ENCODE measurements around the gene JMJD6. TPM values are rescaled to one million over a fixed set of nuclear protein-coding genes. Genes with fewer than 3 reads are reported as not detected.

Gene JMJD6
- total RNA-seq, 4 donors from 2014 or later: 39.0 to 53.8 (median 47.2) TPM

DNA sequence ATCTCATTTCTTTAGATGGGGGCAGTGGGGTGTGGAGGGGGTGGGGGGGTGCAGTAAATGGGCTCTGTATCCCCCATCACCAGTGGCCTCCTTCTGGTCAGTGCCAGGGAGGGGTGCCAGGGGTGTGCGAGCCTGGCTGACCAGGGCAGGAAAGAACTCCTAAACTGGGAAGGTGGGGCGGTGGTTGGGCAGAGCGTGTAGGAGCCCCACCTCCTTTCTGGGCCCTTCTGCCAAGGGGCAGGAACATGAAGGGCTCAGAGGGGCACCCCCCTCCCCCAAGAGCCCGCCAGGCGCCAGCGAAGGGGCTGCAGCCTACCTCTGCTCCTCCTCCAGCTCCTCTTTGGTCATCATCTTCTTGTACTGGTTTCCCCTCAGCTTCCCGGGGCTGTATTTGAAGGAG is 41.6 kb downstream of the JMJD6 start:
- peaks cover 14 to 91% (median 64%) of the 10 kb centered on the region in 3 donors for H3K4me1 ChIP-seq
- TF ChIP-seq POLR2AphosphoS5 (IDR thresholded peaks at IDR 0.05) (no peak), POLR2A (IDR thresholded peaks at IDR 0.05) (no peak), EP300 (IDR thresholded peaks at IDR 0.05) (no peak)
- TF ChIP-seq, protein P1, sequence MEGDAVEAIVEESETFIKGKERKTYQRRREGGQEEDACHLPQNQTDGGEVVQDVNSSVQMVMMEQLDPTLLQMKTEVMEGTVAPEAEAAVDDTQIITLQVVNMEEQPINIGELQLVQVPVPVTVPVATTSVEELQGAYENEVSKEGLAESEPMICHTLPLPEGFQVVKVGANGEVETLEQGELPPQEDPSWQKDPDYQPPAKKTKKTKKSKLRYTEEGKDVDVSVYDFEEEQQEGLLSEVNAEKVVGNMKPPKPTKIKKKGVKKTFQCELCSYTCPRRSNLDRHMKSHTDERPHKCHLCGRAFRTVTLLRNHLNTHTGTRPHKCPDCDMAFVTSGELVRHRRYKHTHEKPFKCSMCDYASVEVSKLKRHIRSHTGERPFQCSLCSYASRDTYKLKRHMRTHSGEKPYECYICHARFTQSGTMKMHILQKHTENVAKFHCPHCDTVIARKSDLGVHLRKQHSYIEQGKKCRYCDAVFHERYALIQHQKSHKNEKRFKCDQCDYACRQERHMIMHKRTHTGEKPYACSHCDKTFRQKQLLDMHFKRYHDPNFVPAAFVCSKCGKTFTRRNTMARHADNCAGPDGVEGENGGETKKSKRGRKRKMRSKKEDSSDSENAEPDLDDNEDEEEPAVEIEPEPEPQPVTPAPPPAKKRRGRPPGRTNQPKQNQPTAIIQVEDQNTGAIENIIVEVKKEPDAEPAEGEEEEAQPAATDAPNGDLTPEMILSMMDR (IDR thresholded peaks at IDR 0.05): no peak
- H3K9me3 ChIP-seq: no peaks in the 10 kb centered on the region
- no peak for ATAC-seq
- no peaks in the 10 kb centered on the region for H3K27me3 ChIP-seq
- no peak overlapping the region for H3K4me3 ChIP-seq
- peak overlapping the region in 3 of 4 donors; percentile 68 to 93 (median 91) for H3K27ac ChIP-seq
- 100% methylated on average over 1 of the region's 7 CpGs; no CpG with 5 or more reads in 1 of the 2 donors for WGBS, 2 donors (ENCODE audit: low coverage in 1 of 2)
- H3K36me3 ChIP-seq: peaks cover 0 to 50% of the 10 kb centered on the region in 2 donors

DNA sequence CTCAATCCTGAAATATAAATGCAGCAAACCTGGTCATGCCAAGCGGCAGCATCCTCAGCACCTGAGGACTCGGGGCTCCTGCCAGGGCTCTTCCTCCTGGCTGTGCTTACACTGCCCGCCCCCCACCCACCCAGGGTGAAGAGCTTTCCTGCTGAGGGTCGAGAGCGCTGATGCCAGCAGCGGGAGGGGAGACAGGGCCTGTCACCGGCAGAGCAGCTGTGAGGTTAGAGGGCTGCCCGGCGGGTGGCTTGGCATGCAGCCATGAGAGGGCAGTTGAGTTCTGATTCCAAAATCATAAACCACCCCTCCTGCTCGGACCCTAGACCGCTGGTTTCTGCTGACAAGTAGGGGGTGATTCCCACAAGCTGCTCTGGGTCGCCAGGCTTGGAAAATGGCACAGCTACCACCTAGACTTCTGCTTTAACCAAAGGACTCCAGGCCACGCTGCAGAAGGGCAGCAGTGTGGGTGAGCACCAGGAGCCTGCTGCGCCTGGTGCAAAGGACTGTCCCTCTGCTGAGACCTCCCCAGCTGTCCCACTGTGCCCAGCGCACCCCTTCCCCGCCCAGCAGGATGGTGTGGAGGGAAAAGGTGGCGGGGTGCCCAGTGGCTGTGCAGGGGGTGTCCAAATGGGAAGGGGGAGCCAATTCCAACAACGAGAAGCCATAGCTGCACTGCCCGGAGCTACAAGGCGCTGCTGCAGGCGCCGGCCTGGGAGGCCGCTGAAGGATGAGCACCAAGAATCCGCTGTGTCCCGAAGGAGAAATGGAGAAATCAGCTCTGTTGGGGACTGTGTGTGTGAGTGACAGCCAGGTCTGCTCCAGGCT is 42.3 kb downstream of the JMJD6 start:
- no CpG with 5 or more reads among the region's 25 CpGs for WGBS, 2 donors (ENCODE audit: low coverage in 1 of 2)
- H3K36me3 ChIP-seq: peaks cover 0 to 52% of the 10 kb centered on the region in 2 donors
- no peaks in the 10 kb centered on the region for H3K27me3 ChIP-seq
- peak overlapping the region in 3 of 4 donors; percentile 82 to 93 (median 91) for H3K27ac ChIP-seq
- no peak overlapping the region for H3K4me3 ChIP-seq
- no peaks in the 10 kb centered on the region for H3K9me3 ChIP-seq
- H3K4me1 ChIP-seq: peaks cover 14 to 85% (median 62%) of the 10 kb centered on the region in 3 donors
- TF ChIP-seq, protein P1 (IDR thresholded peaks at IDR 0.05): no peak
- no peak for TF ChIP-seq POLR2A (IDR thresholded peaks at IDR 0.05)
- TF ChIP-seq POLR2AphosphoS5 (IDR thresholded peaks at IDR 0.05): no peak
- no peak for TF ChIP-seq EP300 (IDR thresholded peaks at IDR 0.05)
- no peak for ATAC-seq

DNA sequence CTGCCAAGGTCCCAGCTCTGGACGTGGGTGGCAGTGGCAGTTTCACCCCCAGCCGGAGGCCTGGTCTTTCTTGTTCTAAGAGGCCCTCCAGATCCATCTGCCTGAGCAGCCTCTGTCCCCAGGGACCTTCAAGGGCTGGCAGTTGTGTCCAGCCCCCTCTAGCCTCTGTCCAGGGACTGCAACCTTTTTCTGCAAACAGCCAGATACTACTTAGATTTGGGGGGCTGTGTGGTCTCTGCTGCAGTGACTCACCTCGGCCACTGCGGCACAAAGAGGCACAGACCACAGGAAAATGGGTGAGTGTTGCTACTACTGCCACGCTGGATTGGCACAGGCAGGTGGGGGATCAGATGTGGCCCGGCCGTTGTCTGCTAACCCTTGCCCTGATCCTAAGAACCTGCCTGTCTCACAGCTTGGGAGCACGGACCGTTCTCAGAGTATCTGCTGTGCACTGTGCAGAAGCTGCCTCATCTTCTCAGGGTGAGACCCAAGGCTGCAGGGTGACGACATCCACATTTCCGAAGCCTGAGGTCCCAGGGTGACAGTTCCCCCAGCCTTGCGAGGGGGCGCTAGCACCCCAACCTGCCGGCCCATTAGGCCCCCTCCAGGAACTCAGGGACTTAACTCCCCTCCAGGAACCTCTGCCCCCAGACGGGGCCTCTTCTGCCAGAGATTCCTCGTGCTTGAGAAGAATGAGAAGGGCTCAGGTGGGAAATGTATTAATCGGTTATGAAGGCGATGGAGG is 43.2 kb downstream of the JMJD6 start:
- 47% methylated on average over 3 of the region's 18 CpGs; no CpG with 5 or more reads in 1 of the 2 donors for WGBS, 2 donors (ENCODE audit: low coverage in 1 of 2)
- peaks cover 0 to 62% of the 10 kb centered on the region in 2 donors for H3K36me3 ChIP-seq
- H3K27ac ChIP-seq: peak overlapping the region; percentile 5 to 93 (median 86)
- peaks cover 14 to 76% (median 52%) of the 10 kb centered on the region in 3 donors for H3K4me1 ChIP-seq
- no peaks in the 10 kb centered on the region for H3K27me3 ChIP-seq
- TF ChIP-seq, protein P1 (IDR thresholded peaks at IDR 0.05): peak in 1 of 4 experiments; percentile 20
- no peak for TF ChIP-seq POLR2A (IDR thresholded peaks at IDR 0.05)
- no peak for TF ChIP-seq POLR2AphosphoS5 (IDR thresholded peaks at IDR 0.05)
- TF ChIP-seq EP300 (IDR thresholded peaks at IDR 0.05): no peak
- no peaks in the 10 kb centered on the region for H3K9me3 ChIP-seq
- ATAC-seq: no peak
- no peak overlapping the region for H3K4me3 ChIP-seq

DNA sequence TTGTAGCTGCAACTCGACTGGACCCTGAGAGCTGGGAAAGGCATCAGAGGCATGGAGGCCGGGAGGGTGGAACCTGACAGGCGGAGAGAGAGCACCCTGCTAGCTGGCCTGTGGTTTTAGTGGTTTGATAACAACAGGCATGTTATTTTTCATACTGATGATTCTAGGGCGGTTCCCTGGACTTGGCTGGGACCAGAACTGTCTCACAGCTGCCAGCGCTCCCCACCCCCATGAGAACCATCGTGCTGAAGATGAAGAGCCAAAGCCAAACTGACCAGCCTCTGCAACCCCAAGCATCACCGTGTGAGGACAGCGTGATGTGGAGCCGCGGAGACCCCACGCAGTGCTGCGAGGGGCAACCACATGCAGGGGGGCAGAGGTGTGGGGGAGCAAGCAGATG is 44.1 kb downstream of the JMJD6 start:
- ATAC-seq: peak; percentile 17
- Histone ChIP-seq H3K9me3 (no peaks in the 10 kb centered on the region), H3K27me3 (no peaks in the 10 kb centered on the region), H3K36me3 (peaks cover 0 to 71% of the 10 kb centered on the region in 2 donors), H3K4me1 (peaks cover 9 to 67% (median 43%) of the 10 kb centered on the region in 3 donors), H3K4me3 (no peak overlapping the region), H3K27ac (peak overlapping the region; percentile 5 to 93 (median 86))
- TF ChIP-seq, protein P1 (IDR thresholded peaks at IDR 0.05): no peak
- TF ChIP-seq EP300 (IDR thresholded peaks at IDR 0.05) (no peak), POLR2AphosphoS5 (IDR thresholded peaks at IDR 0.05) (no peak), POLR2A (IDR thresholded peaks at IDR 0.05) (no peak)
- WGBS, 2 donors (ENCODE audit: low coverage in 1 of 2): 17% methylated on average over 3 of the region's 12 CpGs; no CpG with 5 or more reads in 1 of the 2 donors

Data from gastroesophageal sphincter (tissue), 4 donors.